ENCODE results near the gene POLK.

The POLK gene

DNA sequence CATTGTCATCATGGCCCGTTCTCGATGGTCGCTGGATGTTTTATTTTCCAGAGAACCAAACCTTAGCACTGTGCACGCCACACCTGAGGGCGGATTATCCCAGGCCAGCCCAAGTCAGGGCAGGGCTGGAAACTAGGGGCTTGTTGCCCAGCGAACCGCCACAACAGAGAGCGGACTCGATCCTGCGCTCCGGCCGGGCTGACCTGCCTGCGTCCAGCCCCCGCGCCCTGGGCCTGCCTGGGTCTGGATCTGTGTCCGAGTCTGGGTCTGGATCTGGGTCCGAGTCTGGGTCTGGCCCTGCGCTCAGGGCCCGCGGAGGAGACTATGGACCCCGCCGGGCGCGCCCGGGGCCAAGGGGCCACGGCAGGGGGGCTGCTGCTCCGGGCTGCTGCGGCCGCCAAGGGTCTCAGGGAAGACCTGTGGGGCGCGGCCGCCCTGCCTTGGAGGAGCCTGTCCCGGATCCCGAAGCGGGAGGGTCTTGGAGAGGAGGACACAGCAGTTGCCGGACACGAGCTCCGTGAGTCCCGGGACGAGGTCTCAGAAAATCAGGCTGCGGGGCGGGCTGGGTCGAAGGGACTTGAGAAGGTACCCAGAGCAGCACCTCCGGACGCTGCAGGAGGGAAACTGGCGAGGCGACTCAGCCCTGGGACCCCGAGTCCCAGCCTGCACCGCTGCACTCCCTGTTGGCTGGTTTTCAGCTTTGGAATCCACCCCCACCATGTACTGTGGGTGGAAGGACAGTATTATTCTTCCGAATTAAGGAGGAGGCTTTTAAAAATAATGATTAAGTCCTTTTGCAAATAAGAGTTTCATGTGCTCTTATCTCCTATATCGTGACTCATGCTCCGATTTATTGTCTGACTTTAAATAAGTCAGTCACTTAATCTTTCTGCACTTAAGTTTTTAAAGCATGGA, 99.9 kb downstream of the POLK start, which contains the start of gene ANKDD1B:
Gene ANKDD1B, plus strand, starts transcription at position 143 of the 915 bp plus-strand sequence. Its CDS starts 182 bp downstream, at position 325.
- no peak for DNase-seq

GRCh38 chr5:75612226-75612569, 100.5 kb downstream of the POLK start:
- DNase-seq, result no peak

GRCh38 chr5:75612901-75613300, 101.2 kb downstream of the POLK start:
- DNase-seq, result no peak

GRCh38 chr5:75614176-75614575, 102.5 kb downstream of the POLK start:
- DNase-seq, result no peak

DNA sequence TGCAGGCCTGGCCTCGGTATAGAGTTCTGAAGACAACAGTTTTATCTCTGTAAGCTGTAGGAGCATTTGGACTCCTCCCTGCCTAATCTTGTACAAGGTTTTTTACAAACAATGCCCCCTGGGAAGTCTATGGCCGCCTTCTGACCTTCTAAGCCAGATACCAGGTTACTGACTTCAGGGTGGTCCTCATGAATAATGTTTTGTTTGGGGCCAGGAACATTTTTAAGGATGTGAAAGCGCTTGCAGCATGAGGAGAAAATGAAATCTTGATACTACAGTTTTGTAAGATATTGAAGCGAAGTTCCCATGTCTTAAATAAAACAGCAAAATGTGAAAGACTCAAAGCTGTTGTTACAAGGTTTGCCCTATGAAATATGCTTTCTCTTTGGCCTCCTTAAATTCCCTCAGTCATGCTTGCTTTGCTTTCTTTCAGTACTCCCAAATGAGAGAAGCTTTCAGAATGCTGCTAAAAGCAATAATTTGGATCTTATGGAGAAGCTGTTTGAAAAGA, 104.7 kb downstream of the POLK start:
- DNase-seq, result no peak

- no peak for DNase-seq
Observed at GRCh38 chr5:75616971-75617621, 105.4 kb downstream of the POLK start.

- no peak for DNase-seq
Observed at GRCh38 chr5:75617736-75618352, 106.2 kb downstream of the POLK start.

- no peak for DNase-seq
Observed at GRCh38 chr5:75620184-75620959, 108.7 kb downstream of the POLK start.

GRCh38 chr5:75622564-75622963, 110.9 kb downstream of the POLK start:
- DNase-seq, result no peak

DNA sequence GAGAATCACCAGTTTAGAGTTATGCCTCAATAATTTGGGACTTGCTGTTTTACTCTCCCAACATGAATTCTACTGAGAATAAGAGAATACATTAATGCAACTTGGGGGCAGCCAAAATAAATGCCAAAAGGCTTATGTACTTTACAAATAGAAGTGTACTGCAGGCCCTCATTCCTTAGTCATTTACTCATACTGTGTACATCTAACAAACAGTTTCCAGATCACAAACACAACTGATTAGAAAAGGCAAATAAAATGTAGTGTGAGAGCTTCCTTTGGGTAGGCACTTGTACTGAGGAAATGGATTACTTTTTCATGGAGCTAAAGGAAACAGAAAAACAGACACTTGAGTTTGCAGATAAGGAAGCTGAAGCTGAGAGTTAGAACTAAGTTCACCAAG, 112.2 kb downstream of the POLK start:
- DNase-seq, result no peak

DNA sequence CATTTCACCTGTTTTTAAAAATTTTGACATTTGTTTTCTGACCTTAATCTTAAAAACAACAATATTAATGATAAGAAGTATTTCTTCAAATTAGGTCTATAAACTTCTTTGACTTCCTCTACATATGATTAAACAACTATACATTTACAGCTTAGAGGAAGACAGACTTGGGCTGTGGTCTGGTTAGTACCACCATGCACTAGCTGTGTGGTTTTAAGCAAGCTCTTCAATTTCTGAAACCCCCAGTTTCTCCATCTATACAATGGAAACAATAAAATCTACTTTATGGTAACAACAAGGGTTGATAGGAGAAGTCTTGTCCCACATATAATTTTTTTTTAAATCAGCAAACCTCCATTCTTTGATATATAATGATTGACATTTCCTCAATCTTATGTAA, 115.3 kb downstream of the POLK start:
- DNase-seq, result no peak

DNA sequence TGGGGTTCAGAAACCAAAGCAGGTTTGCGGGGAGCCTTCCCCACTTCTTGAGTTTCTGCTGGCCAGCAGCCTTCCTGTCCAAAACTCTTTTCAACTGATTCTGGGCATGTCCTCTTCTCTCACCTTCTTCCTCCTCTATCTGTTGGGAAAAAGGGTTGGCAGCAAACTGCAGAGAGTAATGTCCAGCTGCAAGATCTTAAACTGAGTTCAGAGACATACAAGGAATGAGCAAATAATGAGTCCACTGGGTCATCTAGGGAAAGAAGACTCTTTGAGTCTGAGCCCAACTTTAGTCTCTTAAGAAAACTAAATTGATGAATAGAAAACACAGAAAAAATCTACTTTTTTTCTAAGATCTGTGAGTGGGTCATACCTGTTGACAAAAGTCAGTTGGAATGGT, 116.1 kb downstream of the POLK start:
- no peak for DNase-seq

DNA sequence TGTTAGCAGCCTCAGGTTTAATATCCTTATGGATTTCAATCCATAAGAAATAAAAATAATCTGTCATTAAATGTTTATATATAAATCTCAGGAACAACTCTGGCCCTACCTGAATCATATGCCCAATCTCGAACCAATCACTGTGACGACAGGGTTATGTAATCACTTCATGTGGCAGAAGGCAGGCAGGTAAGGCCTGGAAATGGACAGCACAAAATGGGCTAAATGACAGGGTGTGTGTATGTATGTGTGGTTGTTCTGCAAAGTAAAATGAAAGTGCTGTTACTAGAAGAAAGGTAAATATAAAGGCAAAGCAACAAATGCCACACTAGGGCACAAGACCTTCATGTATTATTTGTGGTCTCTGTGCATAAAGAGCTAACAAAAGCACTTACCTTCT, 119.2 kb downstream of the POLK start:
- no peak for DNase-seq

DNA sequence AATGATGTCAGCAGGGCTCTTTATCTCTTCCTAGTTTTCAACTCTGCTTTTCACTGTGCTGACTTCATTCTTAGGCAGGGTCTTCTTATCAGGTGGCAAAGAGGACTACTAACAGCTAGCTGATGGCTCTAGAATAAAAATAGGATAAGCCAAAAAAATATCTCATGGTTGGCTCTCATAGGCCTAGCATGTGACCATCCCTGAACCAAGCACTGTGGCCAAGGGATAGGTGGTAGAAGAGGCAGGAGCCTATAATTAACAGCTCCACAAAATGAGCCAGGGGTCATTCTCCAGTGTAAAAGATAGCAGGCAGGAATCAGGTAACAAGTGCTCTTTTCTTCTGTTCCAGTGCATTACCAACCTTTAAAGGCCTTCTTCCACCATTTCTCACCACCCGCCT, 120.6 kb downstream of the POLK start:
- no peak for DNase-seq

DNA sequence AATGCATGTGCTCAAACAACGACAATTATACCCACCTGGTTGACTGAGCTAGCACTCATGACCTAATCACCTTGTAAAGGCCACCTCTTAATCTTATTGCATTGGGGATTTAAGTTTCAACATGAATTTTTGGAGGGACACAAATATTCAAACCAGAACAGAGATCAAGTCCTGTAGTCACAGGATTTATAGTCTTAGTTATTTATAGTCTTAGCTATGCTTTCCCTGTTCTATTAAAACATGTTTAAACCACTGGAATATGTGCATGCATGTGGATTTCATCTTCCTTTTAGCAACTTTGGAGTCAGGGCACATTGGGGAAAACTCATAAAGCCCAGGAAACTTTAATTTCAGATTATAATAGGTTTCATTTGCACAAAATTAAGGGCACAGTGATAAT, 126.3 kb downstream of the POLK start:
- no peak for DNase-seq

DNA sequence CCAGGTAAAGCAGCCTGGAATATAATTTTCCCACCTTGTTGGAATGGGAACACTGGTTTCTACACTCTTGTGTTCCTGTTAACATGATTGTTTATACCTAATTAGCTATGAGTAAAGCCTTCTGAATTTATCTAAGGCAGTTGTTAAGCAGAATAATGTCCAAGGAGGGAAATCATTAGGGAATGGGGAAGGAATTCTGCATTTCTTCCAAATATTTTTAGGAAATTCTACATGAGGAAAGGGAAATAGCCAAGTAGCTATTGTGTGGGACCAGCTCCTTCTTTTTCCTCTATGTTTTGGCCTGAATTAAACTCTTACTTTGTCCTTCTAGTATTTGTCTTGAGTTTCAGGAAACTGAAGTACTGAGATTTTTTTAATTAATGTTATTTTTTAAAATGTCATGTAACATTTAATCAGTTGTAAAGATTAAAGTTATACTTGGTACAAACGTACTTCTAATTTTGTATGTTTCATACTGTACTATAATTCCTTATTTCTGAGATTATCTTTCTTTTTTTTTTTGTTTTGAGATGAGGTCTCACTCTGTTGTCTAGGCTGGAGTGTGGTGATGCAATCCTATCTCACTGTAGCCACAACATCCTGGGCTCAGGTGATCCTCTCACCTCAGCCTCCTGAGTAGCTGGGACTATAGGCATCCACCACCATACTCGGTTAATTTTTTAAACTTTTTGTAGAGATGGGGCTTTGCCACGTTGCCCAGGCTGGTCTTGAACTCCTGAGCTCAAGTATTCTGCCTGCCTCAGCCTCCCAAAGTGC, 128.0 kb downstream of the POLK start:
- DNase-seq, result no peak

DNA sequence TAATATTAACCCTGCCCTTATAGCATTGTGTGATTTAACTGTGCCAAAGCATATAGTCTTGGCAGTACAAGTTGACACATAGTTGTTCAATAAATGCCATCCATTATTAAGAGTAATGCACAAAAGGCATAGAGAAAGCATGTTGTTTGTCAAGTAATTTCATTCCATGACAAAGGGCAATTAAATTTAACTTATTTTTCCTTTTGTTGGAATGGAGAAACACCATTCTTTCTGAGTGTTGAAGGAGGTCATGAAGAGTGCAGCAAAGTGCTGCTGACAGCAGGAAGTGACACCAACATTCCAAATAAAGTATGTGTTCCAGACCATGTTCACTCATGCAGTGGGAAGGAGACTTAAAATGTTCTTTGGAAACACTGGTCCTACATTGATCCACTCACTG, 128.7 kb downstream of the POLK start:
- no peak for DNase-seq

- DNase-seq, result no peak
Observed at GRCh38 chr5:75640826-75641225, 129.1 kb downstream of the POLK start.

DNA sequence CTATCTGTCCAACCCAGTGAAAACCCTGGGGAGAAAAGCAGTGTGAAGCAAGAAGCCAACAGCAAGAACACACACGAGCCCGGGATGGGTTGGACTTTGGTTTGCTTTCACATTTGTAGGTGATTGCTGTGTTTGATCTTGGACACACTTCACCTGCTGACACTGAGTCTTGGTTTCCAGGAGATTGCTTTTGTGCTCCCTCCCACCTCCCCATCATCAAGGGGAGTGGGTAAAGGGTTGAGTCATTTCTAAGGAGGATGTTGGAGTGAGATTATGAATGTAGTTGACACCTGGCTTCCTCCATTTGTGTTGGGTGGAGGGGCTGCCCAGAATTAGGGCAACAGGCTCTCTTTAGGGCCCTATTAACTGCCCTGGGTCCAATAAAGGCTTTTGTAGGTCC, 137.0 kb downstream of the POLK start:
- no peak for DNase-seq
